Caco-2 (cell line): Measurements from ENCODE around the gene SNX6. TPM values are rescaled to one million over a fixed set of nuclear protein-coding genes. Genes with fewer than 3 reads are reported as not detected.

Experiments
- BruUV-seq: library from RNA; stranded (reverse); fragments of 400-500 nt; replicated peaks from 2 replicates; lab custom pipeline; 2021; lab: Mats Ljungman, UMichigan
- CTCF ChIA-PET: fragments of 300-600 bp; sonication (Branson Sonifier 250); formaldehyde crosslinking; loops from one replicate; lab custom pipeline; 2022; ENCODE audit warnings: antibody characterized with exemption; lab: Charles Lee
- POLR2A ChIA-PET: fragments of 300-600 bp; sonication (Branson Sonifier 250); formaldehyde crosslinking; loops from one replicate; lab custom pipeline; 2022; ENCODE audit warnings: antibody characterized with exemption; lab: Charles Lee
- DNase-seq, 2 experiments: peaks; one replicate each; pipeline versions ENCODE4 v3.0.0 to v3.0.0-alpha.2; 2020 to 2022
- H3K27me3 ChIP-seq: replicated peaks from 2 replicates; pipeline ENCODE4 v1.6.0; 2011; ENCODE audit warnings: low read length; ENCODE audit not compliant: control insufficient read depth, insufficient read depth
- H3K36me3 ChIP-seq: 2 replicates; pipeline ENCODE4 v1.5.1; 2011; ENCODE audit warnings: low read length; ENCODE audit not compliant: control insufficient read depth, insufficient read depth
- H3K4me1 ChIP-seq: fragments of 250-450 bp; sonication (Bioruptor Pico); 2 replicates; pipeline ENCODE4 v1.5.1; 2020; ENCODE audit warnings: mild to moderate bottlenecking
- H3K4me3 ChIP-seq: 2 replicates; pipeline ENCODE4 v1.5.1; 2011; ENCODE audit warnings: low read depth, mild to moderate bottlenecking, control low read depth, low read length
- H3K9me3 ChIP-seq: fragments of 250-450 bp; sonication (Bioruptor Pico); 2 replicates; pipeline ENCODE4 v1.5.1; 2020; ENCODE audit warnings: mild to moderate bottlenecking, moderate library complexity
- H3K27ac Mint-ChIP-seq: one replicate; pipeline ENCODE4 v1.8.0; 2022; ENCODE audit warnings: mixed read lengths; ENCODE audit not compliant: unreplicated experiment
- H3K27me3 Mint-ChIP-seq: one replicate; pipeline ENCODE4 v1.8.0; 2022; ENCODE audit warnings: mixed read lengths; ENCODE audit not compliant: insufficient read depth, unreplicated experiment
- H3K36me3 Mint-ChIP-seq: one replicate; pipeline ENCODE4 v1.8.0; 2022; ENCODE audit warnings: mild to moderate bottlenecking, mixed read lengths; ENCODE audit not compliant: insufficient read depth, unreplicated experiment
- H3K4me1 Mint-ChIP-seq: one replicate; pipeline ENCODE4 v1.8.0; 2022; ENCODE audit warnings: low read depth, mixed read lengths; ENCODE audit not compliant: unreplicated experiment
- H3K4me3 Mint-ChIP-seq: one replicate; pipeline ENCODE4 v1.8.0; 2022; ENCODE audit warnings: mild to moderate bottlenecking, moderate library complexity, mixed read lengths; ENCODE audit not compliant: unreplicated experiment
- H3K9me3 Mint-ChIP-seq: one replicate; pipeline ENCODE4 v1.8.0; 2022; ENCODE audit warnings: mixed read lengths; ENCODE audit not compliant: unreplicated experiment
- CTCF ChIP-seq, 2 experiments: fragments of 200-600 bp in 1 of 2; IDR thresholded peaks; 1 replicate in 1 of 2; 2 replicates in 1 of 2; pipeline versions ENCODE4 v1.5.1 to v1.8.0; 2011 to 2022; ENCODE audit warnings: antibody characterized with exemption in 1 of 2, control low read depth in 1 of 2, inconsistent platforms in 1 of 2, low read depth in 1 of 2, low read length in 1 of 2, mild to moderate bottlenecking in 1 of 2, moderate library complexity in 1 of 2; ENCODE audit not compliant: insufficient read depth in 1 of 2, severe bottlenecking in 1 of 2, unreplicated experiment in 1 of 2
- intact Hi-C: fragments of 100-400 bp; cut with micrococcal nuclease; formaldehyde crosslinking; loops from one replicate; pipeline ENCODE4 v1.10.0; 2022; ENCODE audit not compliant: unreplicated experiment
- total RNA-seq: library from RNA; stranded (reverse); gene quantifications from 2 replicates; pipeline ENCODE4 v1.2.3, GENCODE V29; 2022

SNX6 gene
- total RNA-seq, 1 experiment from 2014 or later, result 106 TPM

DNA sequence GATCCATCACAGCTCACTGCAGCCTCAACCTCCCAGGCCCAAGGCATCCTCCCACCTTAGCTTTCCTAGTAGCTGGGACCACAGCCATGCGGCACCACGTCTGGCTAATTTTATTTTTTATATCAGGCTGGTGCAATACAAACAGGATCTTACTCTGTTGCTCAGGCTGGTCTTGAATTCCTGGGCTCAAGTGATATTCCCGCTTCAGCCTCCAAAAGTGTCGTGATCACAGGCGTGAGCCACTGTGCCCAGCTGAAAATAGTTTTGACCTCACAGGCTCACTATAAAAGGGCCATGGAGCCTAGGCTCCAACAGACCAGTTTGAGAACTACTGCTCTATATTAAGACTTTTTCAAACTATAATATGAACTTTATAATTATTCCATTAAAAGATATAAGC is 37.3 kb downstream of the SNX6 start:
- Histone ChIP-seq H3K9me3 (no peaks in the 10 kb centered on the region), H3K4me3 (no peak overlapping the region), H3K27me3 (no peaks in the 10 kb centered on the region), H3K4me1 (no peaks in the 10 kb centered on the region), H3K36me3 (no peaks in the 10 kb centered on the region; the same call in 1 of the 2 replicates)
- TF ChIP-seq CTCF (IDR thresholded peaks at IDR 0.05; ENCODE audit: insufficient read depth in 1 of 2, low read depth in 1 of 2, low read length in 1 of 2, severe bottlenecking in 1 of 2, unreplicated experiment in 1 of 2), result no peak
- Mint-ChIP-seq H3K4me1 (no peaks in the 10 kb centered on the region), H3K27ac (no peak overlapping the region), H3K9me3 (no peaks in the 10 kb centered on the region), H3K4me3 (no peak overlapping the region), H3K27me3 (no peaks in the 10 kb centered on the region), H3K36me3 (peaks cover 89% of the 10 kb centered on the region)
- ChIA-PET POLR2A (no interaction called here), CTCF (no interaction called here)
- no peak for DNase-seq
- no TSS peak for BruUV-seq
- intact Hi-C loops, result no loop called here

- H3K27ac Mint-ChIP-seq, result no peak overlapping the region
- ChIA-PET POLR2A (no interaction called here), CTCF (no interaction called here)
- Histone ChIP-seq H3K4me1 (no peaks in the 10 kb centered on the region), H3K9me3 (no peaks in the 10 kb centered on the region), H3K36me3 (no peaks in the 10 kb centered on the region; the same call in none of the 2 replicates), H3K27me3 (no peaks in the 10 kb centered on the region), H3K4me3 (no peak overlapping the region)
- no peak overlapping the region for H3K4me3 Mint-ChIP-seq
- H3K4me1 Mint-ChIP-seq, result no peaks in the 10 kb centered on the region
- peak in 1 of 2 experiments; percentile 3 for DNase-seq
- TF ChIP-seq CTCF (IDR thresholded peaks at IDR 0.05; ENCODE audit: insufficient read depth in 1 of 2, low read depth in 1 of 2, low read length in 1 of 2, severe bottlenecking in 1 of 2, unreplicated experiment in 1 of 2), result no peak
- no peaks in the 10 kb centered on the region for H3K27me3 Mint-ChIP-seq
- intact Hi-C loops, result no loop called here
- no peaks in the 10 kb centered on the region for H3K9me3 Mint-ChIP-seq
- no TSS peak for BruUV-seq
- H3K36me3 Mint-ChIP-seq, result peaks cover 93% of the 10 kb centered on the region
These were observed 46.4 kb downstream of the SNX6 start for GRCh38 chr14:34583525-34583924.

GRCh38 chr14:34582117-34582680 is 47.7 kb downstream of the SNX6 start:
- BruUV-seq, result no TSS peak
- Mint-ChIP-seq H3K9me3 (no peaks in the 10 kb centered on the region), H3K27me3 (no peaks in the 10 kb centered on the region), H3K4me3 (no peak overlapping the region), H3K27ac (no peak overlapping the region), H3K4me1 (no peaks in the 10 kb centered on the region), H3K36me3 (peaks cover 91% of the 10 kb centered on the region)
- Histone ChIP-seq H3K27me3 (no peaks in the 10 kb centered on the region), H3K4me1 (no peaks in the 10 kb centered on the region), H3K36me3 (no peaks in the 10 kb centered on the region; the same call in none of the 2 replicates), H3K9me3 (no peaks in the 10 kb centered on the region), H3K4me3 (no peak overlapping the region)
- no peak for TF ChIP-seq CTCF (IDR thresholded peaks at IDR 0.05; ENCODE audit: insufficient read depth in 1 of 2, low read depth in 1 of 2, low read length in 1 of 2, severe bottlenecking in 1 of 2, unreplicated experiment in 1 of 2)
- CTCF ChIA-PET, result no interaction called here
- POLR2A ChIA-PET, result no interaction called here
- intact Hi-C loops, result no loop called here
- DNase-seq, result peak in 1 of 2 experiments; percentile 12
